Thyroid gland (tissue), 4 donors: ENCODE measurements around the gene PAX3. TPM values are rescaled to one million over a fixed set of nuclear protein-coding genes. Genes with fewer than 3 reads are reported as not detected.

ENCODE experiments used
- DNase-seq, 2 donors: peaks; one replicate each; pipeline ENCODE4 v3.0.0-alpha.2; 2019
- H3K27ac ChIP-seq, 3 donors: fragments of 200-600 bp; sonication (generic); 1 replicate in 2 of 3; 2 replicates in 1 of 3; pipeline ENCODE4 v1.5.1; 2016 to 2019; ENCODE audit warnings: mild to moderate bottlenecking in 1 of 3, moderate library complexity in 1 of 3
- H3K27me3 ChIP-seq: fragments of 200-600 bp; sonication (generic); one replicate; pipeline ENCODE4 v1.5.1; 2019
- H3K36me3 ChIP-seq, 2 donors: fragments of 200-600 bp; sonication (generic); one replicate each; pipeline ENCODE4 v1.5.1; 2016 to 2019
- H3K4me1 ChIP-seq, 2 donors: fragments of 200-600 bp; sonication (generic); one replicate each; pipeline ENCODE4 v1.5.1; 2017 to 2019
- H3K4me3 ChIP-seq, 3 donors: fragments of 200-600 bp; sonication (generic); replicated peaks in 1 of 3; 1 replicate in 2 of 3; 2 replicates in 1 of 3; pipeline ENCODE4 v1.5.1; 2016; ENCODE audit warnings: mild to moderate bottlenecking in 1 of 3
- H3K9me3 ChIP-seq: fragments of 200-600 bp; sonication (generic); one replicate; pipeline ENCODE4 v1.5.1; 2017
- POLR2A ChIP-seq, 2 donors: fragments of 450-650 bp; IDR thresholded peaks; one replicate each; pipeline ENCODE4 v1.6.1; 2017; ENCODE audit warnings: antibody characterized with exemption in 2 of 2, mild to moderate bottlenecking in 2 of 2, moderate library complexity in 1 of 2
- WGBS, 2 donors: methylation state at CpG; one replicate each; pipeline ENCODE4 v1.1.5; 2017; 5-methylcytosine and 5-hydroxymethylcytosine counted together
- intact Hi-C: fragments of 100-400 bp; cut with DNase I; formaldehyde crosslinking; loops from one replicate; pipeline ENCODE4 v1.15.1; 2023
- total RNA-seq, 4 donors: library from RNA; depleted of rRNA; stranded (reverse); fragments of >200 nt; gene quantifications; one replicate each; pipeline ENCODE4 v1.2.3, GENCODE V29; 2016
- TF ChIP-seq, protein P1 (sequence below), 6 experiments: fragments of 200-600 bp in 3 of 6; fragments of 450-650 bp in 3 of 6; sonication (generic) in 3 of 6; IDR thresholded peaks; one replicate each; pipeline ENCODE4 v1.5.1; 2016 to 2019; ENCODE audit warnings: antibody characterized with exemption in 6 of 6, mild to moderate bottlenecking in 2 of 6, inconsistent platforms in 1 of 6, moderate library complexity in 1 of 6

The PAX3 gene
- total RNA-seq, 4 donors from 2014 or later: not detected

- no peak for DNase-seq
- Histone ChIP-seq H3K4me3 (no peak overlapping the region), H3K27me3 (no peaks in the 10 kb centered on the region), H3K9me3 (no peaks in the 10 kb centered on the region), H3K27ac (no peak overlapping the region), H3K4me1 (peaks cover 0 to 5% of the 10 kb centered on the region in 2 donors), H3K36me3 (no peaks in the 10 kb centered on the region)
- 61 to 70% methylated on average over 4 of the region's 4 CpGs for WGBS, 2 donors
- intact Hi-C loops: no loop called here
- TF ChIP-seq, protein P1, sequence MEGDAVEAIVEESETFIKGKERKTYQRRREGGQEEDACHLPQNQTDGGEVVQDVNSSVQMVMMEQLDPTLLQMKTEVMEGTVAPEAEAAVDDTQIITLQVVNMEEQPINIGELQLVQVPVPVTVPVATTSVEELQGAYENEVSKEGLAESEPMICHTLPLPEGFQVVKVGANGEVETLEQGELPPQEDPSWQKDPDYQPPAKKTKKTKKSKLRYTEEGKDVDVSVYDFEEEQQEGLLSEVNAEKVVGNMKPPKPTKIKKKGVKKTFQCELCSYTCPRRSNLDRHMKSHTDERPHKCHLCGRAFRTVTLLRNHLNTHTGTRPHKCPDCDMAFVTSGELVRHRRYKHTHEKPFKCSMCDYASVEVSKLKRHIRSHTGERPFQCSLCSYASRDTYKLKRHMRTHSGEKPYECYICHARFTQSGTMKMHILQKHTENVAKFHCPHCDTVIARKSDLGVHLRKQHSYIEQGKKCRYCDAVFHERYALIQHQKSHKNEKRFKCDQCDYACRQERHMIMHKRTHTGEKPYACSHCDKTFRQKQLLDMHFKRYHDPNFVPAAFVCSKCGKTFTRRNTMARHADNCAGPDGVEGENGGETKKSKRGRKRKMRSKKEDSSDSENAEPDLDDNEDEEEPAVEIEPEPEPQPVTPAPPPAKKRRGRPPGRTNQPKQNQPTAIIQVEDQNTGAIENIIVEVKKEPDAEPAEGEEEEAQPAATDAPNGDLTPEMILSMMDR (IDR thresholded peaks at IDR 0.05): no peak
- TF ChIP-seq POLR2A (IDR thresholded peaks at IDR 0.05): no peak
Observed at GRCh38 chr2:222239091-222239490, 59.7 kb downstream of the PAX3 start.

DNA sequence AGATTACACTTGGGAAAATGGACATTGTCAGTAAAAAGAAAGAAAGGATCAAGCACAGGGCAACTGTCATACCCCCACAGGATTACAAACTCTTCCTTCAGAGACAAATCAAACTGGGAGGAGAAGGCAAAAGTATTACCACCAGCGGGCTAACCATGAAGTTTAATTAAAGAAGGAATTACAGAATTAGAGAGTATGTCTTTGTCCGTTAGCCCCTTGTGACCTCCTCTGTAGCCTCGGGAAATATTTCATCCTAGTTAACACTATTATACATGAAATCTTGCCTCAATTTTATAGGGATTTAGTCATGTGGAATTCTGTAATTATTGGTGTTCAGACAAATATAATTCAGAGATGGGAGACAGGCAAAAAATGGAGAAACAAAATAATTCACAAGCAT lies 60.7 kb downstream of the PAX3 start:
- no peak for DNase-seq
- WGBS, 2 donors: 78 to 82% methylated on average over 3 of the region's 3 CpGs
- TF ChIP-seq POLR2A (IDR thresholded peaks at IDR 0.05): no peak
- TF ChIP-seq, protein P1 (IDR thresholded peaks at IDR 0.05): no peak
- H3K4me3 ChIP-seq: no peak overlapping the region
- no peak overlapping the region for H3K27ac ChIP-seq
- intact Hi-C loops: no loop called here
- peaks cover 0 to 5% of the 10 kb centered on the region in 2 donors for H3K4me1 ChIP-seq
- H3K27me3 ChIP-seq: no peaks in the 10 kb centered on the region
- no peaks in the 10 kb centered on the region for H3K9me3 ChIP-seq
- H3K36me3 ChIP-seq: no peaks in the 10 kb centered on the region

DNA sequence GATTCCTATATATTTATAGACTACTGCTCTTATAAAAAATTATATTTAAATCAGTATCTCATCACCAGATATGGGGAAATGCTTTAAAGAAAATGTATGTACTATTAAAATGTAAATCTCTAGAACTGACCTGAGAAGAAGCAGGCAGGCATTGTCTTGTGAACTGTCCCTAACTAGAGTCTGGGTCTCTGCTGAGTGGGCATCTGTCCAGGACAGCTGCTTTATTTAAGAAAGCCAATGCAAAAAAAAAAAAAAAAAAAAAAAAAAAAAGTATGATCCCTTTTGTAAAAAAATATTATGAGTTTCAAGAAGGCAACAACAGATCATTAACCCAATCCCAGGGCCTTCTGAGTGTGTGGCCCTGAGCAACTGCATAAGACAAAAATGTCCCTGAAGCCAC lies 66.0 kb downstream of the PAX3 start:
- intact Hi-C loops: no loop called here
- no peaks in the 10 kb centered on the region for H3K4me1 ChIP-seq
- TF ChIP-seq, protein P1 (IDR thresholded peaks at IDR 0.05): no peak
- TF ChIP-seq POLR2A (IDR thresholded peaks at IDR 0.05): no peak
- no peak overlapping the region for H3K4me3 ChIP-seq
- no peak overlapping the region for H3K27ac ChIP-seq
- no peaks in the 10 kb centered on the region for H3K27me3 ChIP-seq
- H3K36me3 ChIP-seq: no peaks in the 10 kb centered on the region
- no peaks in the 10 kb centered on the region for H3K9me3 ChIP-seq
- DNase-seq: no peak

GRCh38 chr2:222232372-222232771 lies 66.4 kb downstream of the PAX3 start:
- no peaks in the 10 kb centered on the region for H3K36me3 ChIP-seq

DNA sequence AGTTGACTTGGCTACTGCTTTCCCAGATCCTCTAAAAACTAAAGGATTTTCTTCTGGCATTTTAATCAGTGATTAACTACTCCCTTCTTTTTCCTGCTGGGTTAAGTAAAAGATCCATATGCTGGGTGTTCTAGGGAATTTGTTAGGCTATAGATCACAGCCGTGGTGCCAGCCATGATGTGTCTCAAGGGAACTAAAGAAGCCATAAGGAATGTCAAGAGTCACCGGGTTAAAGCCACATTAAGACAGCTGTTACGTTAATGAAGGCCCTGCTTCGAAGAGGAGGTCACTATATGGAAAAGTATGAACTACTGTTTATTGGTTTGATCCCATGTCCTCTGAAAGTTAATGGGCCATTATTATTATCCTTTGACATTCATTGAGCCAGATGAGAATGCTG lies 70.7 kb downstream of the PAX3 start:
- no peaks in the 10 kb centered on the region for H3K9me3 ChIP-seq
- no peaks in the 10 kb centered on the region for H3K27me3 ChIP-seq
- no peak for DNase-seq
- WGBS, 2 donors: 41 to 51% methylated on average over 4 of the region's 4 CpGs
- intact Hi-C loops: no loop called here
- no peaks in the 10 kb centered on the region for H3K4me1 ChIP-seq
- H3K36me3 ChIP-seq: no peaks in the 10 kb centered on the region
- no peak for TF ChIP-seq POLR2A (IDR thresholded peaks at IDR 0.05)
- TF ChIP-seq, protein P1 (IDR thresholded peaks at IDR 0.05): no peak
- H3K4me3 ChIP-seq: no peak overlapping the region
- no peak overlapping the region for H3K27ac ChIP-seq

More at GRCh38 chr2:222232372-222232771, 66.4 kb downstream of the PAX3 start:
- DNase-seq: no peak
- Histone ChIP-seq H3K27ac (no peak overlapping the region), H3K4me1 (no peaks in the 10 kb centered on the region), H3K9me3 (no peaks in the 10 kb centered on the region), H3K27me3 (no peaks in the 10 kb centered on the region), H3K4me3 (no peak overlapping the region)
- no peak for TF ChIP-seq POLR2A (IDR thresholded peaks at IDR 0.05)
- TF ChIP-seq, protein P1 (IDR thresholded peaks at IDR 0.05): no peak
- 85 to 86% methylated on average over 3 of the region's 3 CpGs for WGBS, 2 donors
- intact Hi-C loops: no loop called here
